Epithelial cell of prostate (primary cell): ENCODE results near the gene KLHDC7A.

ENCODE experiments used
- DNase-seq: peaks from one replicate; pipeline ENCODE4 v3.0.0-alpha.2; 2011; ENCODE audit warnings: low read depth, low spot score
- H3K27ac ChIP-seq: fragments of 450-650 bp; 2 replicates; pipeline ENCODE4 v1.5.1; 2017; ENCODE audit warnings: mild to moderate bottlenecking

The KLHDC7A gene

DNA sequence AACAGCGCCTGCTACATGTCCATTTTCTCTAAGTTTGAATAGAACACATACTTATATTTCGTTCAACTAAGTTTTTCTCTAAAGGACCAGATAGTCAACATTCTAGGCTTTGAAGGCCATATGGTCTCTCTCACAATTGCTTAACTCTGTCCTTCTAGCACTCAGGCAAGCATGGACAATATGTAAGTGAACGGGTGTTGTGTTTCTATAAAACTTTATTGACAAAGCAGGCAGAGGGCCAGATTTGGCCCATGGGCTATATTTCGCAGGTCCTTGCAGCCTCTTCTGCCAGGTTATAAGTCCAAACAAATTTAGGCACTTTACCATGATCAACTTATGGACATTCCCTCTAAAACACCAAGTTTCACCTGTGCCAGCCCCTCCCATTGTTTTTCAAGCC, 21.1 kb downstream of the KLHDC7A start:
- no peak for DNase-seq
- no peak overlapping the region for H3K27ac ChIP-seq

DNA sequence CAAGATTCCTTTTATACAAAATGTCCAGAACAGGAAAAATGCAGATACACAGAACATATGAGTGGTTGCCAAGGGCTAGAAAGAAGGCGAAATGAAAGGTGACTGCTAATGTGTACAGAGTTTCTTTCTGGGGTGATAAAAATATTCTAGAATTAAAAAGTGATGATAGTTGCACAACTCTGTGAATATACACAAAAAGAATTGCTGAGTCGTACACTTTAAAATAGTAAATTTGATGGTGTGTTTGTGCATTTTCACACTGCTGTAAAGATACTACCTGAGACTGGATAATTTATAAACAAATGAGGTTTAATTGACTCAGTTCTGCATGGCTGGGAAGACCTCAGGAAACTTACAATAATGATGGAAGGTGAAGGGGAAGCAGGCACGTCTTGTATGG, 23.9 kb downstream of the KLHDC7A start:
- DNase-seq, result no peak
- H3K27ac ChIP-seq, result no peak overlapping the region

DNA sequence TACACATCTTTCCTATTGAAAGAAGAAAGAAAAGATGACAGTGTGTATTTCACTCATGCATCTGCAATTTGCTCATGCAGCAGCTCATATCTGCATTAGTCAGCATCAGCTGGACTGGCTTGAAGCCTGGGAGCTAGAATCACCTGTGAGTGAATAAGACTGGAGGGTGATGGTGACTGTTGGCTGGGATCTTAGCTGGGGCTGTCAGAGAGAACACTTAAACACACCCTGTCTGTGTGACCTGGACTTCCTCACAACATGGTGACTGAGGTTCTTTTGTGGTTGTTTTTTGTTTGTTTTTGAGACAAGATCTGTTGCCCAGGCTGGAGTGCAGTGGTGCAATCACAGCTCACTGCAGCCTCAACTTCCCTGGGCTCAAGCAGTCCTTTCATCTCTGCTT, 24.9 kb downstream of the KLHDC7A start:
- H3K27ac ChIP-seq, result no peak overlapping the region
- peak; percentile 59 for DNase-seq

DNA sequence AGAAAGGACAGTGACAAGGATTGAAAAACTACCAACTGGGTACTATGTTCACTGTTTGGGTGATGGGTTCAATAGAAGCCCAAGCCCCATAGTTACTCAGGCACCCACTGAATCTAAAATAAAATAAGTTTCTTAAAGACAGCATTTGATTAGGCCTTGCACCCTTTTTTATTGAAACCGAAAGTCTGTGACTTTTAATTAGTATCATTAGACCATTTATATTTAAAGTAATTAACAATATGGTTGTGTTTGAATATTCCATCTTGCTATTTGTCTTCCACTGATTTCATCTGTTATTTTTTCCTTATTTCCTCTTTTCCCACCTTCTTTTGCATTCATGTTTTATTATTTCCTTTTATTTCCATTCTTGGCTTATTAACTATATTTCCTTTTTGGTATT, 27.4 kb downstream of the KLHDC7A start:
- H3K27ac ChIP-seq, result no peak overlapping the region
- DNase-seq, result no peak

DNA sequence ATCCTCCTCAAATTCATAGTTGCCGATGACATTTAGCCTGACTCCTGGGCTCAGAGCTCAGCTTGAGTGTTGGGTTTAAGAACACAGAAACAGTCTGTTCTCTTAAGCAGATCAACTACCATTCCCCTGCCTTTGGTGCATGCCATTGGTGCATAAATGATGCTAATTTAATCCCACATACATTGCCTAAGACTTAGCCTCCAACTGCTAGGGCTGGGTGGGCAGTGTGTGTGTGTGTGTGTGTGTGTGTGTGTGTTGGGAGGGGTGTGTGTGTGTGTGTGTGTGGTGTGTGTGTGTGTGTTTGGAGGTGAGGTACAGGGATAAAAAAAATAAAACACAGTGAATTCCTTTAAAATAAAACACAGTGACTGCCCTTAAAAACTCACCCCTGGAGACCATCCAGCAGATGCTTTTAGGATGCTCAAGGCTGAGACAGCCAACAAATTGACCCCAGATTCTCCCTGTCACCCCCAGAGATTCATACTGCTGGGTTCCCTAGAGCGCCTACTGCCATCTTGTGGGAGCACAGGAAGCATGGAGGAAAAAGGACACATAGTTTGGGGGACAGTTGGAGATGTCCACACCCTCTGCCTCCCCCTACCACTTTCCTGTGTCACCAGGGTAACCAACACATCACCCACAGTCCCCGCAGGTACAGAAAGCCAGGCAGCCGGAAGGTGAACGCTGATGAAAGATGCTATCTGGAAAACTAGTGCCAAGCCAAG, 30.6 kb downstream of the KLHDC7A start:
- DNase-seq, result no peak
- H3K27ac ChIP-seq, result no peak overlapping the region

DNA sequence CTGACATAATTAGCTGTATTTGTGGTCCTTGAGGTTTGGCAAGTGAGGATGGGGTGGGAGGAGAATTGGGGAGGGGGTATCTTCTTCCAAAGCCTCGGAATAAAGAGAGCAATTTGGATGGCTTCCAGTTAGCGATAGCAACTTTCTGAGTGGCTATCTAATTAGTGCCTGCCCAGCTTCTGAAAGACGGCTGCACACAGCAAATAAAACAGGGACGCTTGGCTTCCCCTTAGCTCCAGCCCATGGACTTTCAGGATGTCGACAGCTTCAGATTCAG, 31.1 kb downstream of the KLHDC7A start:
- no peak overlapping the region for H3K27ac ChIP-seq
- DNase-seq, result no peak

DNA sequence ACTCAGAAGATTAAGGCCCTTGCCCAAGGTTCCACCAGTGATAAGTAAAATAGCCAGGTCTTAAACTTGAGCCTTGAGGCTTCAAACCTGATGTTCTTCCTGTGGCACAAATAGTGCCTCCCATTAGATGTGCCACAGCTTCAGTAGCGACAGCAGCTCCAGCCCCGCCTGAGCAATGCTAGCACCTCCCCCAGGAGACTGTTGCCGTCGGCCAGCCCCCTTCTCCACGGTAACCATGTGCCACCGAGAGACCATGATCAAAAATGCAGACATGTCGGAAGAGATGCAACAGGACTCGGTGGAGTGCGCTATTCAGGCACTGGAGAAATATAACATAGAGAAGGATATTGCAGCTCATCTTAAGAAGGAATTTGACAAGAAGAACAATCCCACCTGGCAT, 32.2 kb downstream of the KLHDC7A start:
- DNase-seq, result no peak
- H3K27ac ChIP-seq, result no peak overlapping the region

DNA sequence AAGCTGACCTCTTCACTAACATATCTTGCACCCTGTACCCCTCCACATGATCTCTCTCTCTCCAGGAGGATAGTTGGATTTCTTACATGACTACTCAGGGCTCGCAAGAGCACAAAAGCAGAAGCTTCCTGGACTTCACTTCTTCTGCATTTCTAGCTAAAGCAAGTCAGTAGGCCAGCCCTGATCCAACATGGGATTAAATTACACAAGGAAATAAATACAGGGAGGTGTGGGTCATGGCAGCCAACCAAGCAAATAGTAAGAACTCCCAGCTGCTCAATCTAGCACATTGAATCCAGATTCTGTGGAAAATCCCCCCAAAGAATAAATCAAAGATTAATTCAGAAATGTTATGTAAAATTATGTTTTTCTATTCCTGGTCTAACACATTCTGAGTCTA, 33.3 kb downstream of the KLHDC7A start:
- no peak overlapping the region for H3K27ac ChIP-seq
- no peak for DNase-seq

DNA sequence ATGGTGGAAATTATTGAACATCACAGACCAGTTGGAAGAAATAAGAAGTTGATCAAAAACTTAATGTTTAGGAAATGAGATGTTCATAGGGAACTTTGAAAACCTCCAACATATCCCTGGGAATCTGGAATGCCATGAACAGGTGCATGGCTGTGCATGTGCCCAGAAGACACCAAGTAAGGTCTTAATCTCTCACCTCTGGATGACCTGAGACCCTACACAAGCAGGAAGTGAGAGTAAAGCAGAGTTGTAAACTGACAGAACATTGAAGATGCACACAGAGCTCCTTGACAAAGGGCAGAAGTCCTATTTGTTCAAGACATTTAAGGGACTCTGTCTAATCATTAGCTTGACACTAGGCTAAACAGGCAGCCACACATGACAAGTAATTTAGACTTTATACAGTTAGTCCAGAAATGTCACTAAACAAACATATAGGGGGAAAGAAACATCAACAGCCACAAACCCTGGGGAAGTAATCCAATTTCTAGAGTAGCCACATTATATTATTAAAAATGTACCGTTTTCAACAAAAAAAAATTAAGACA, 34.5 kb downstream of the KLHDC7A start:
- H3K27ac ChIP-seq, result no peak overlapping the region
- DNase-seq, result no peak

DNA sequence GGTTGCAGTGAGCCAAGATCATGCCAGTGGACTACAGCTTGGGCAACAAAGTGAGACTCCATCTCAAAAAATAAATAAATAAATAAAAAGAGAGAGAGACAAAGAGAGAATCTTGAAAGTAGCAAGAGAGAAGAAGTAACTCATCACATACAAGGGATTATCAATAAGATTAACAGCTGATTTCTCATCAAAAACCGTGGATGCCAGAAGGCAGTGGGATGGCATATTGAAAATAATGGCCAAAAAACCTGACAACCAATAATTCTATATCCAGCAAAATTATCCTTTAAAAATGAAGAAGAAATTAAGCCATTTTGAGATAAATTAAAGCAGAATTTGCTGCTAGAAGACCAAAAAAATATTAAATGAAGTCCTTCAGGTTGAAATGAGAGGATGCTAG, 35.7 kb downstream of the KLHDC7A start:
- H3K27ac ChIP-seq, result no peak overlapping the region
- DNase-seq, result no peak

DNA sequence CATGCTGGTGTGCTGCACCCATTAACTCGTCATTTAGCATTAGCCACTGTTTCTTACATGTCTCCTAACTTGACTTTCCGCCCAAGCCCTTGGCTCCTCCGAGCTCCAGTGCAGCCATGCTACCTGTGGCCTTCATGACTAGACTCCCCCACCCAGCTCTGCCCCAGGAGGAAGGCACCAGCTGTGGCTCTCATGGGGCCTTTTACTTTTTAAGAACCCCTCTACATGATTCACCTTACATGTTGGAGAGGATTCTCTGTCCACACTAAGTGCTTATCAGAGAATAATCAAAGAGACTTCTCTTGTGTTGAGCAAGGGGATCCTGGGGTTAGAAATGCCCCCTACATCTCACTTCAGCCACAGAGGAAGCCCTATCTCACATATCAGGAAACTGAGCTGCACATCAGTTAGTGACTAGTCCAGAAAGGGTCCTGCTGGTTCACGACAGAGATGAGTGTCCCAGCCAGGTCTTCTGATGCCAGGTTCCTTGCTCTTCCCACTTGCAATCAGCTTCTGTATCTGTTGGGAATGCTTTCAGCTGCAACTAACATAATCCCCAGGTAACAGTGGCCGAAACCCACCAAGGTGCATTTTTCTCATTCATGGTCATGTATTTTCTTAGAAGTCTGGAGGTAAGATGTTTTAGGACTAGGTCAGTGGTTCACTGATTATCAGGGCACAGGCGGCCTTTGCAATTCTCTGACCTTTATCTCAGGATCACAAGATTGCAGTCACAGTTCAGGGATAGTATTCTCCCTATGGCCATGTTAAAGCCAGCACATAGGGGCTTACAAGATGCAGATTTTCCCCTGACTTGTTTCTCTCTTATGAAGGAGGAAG, 45.9 kb downstream of the KLHDC7A start:
- no peak overlapping the region for H3K27ac ChIP-seq
- DNase-seq, result no peak

DNA sequence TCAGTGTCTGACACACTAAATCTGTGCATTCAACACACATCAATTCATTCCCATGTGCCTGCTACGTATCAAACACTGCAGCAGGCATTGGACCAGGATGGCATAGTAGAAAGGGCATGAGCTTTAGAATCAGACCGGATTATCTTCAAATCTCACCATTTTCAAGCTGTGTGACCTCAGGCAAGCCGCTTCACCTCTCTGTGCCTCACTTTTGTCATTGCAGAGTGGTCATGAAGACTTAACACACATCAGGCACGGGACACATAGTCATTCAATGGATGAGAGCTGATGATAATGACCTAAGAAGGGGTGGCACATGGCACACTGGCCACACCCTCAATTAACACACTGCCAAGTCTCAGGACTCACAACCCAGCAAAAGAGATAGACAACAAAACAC, 46.8 kb downstream of the KLHDC7A start:
- H3K27ac ChIP-seq, result no peak overlapping the region
- no peak for DNase-seq

DNA sequence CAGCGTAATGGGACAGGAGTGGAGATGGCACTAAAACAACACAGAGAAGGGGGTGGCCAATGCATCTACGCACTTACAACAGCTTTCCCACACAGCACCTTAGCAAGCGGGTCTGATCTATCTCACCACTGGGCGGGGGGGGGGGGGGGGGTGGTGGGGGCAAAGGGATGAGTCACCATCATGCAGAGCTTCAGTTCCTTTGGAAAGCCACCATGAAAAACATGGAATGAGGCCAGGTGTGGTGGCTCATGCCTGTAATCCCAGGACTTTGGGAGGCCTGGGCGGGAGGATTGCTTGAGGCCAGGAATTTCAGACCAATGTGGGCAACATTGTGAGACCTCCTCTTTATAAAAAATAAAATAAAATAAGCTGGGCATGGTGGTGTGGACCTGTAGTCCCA, 47.2 kb downstream of the KLHDC7A start:
- H3K27ac ChIP-seq, result no peak overlapping the region
- no peak for DNase-seq

DNA sequence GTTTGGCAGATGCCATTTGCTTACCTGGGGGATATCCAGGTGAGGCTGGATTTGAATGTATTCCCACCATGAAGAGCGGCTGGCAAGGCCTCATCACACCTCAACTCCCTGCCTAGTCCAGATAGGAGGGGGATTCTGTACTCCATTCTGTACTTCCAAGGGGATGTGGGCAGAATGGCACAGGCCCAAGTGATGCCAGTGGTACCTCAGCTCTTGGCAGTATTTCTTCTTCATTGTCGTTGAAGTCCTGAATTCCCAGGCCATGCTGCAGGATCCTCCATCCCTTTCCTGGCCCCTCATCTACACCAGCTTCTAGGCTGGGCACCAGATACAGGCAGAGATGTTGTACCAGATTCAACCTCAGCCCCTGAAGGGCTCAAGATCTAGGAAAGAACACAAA, 47.9 kb downstream of the KLHDC7A start:
- no peak for DNase-seq
- no peak overlapping the region for H3K27ac ChIP-seq

DNA sequence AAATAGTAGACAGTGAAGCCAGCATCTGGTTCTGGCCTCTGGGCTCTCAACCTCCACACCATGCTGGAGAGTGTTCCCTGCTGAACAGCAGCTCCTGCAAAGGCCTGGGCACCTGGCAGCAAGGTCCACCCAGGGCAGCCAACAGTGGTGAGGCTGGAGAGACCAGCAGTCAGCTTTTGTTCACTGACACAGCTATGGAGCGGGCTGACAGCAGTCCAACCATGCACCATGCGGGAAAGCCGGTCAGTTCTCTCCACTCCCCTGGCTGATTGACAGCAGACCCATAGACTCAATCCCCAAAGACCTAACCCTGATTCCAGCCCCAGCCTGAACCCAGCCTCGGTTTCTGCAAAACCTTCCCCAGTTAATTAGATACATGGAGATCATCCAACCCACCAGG, 49.0 kb downstream of the KLHDC7A start:
- no peak overlapping the region for H3K27ac ChIP-seq
- no peak for DNase-seq

DNA sequence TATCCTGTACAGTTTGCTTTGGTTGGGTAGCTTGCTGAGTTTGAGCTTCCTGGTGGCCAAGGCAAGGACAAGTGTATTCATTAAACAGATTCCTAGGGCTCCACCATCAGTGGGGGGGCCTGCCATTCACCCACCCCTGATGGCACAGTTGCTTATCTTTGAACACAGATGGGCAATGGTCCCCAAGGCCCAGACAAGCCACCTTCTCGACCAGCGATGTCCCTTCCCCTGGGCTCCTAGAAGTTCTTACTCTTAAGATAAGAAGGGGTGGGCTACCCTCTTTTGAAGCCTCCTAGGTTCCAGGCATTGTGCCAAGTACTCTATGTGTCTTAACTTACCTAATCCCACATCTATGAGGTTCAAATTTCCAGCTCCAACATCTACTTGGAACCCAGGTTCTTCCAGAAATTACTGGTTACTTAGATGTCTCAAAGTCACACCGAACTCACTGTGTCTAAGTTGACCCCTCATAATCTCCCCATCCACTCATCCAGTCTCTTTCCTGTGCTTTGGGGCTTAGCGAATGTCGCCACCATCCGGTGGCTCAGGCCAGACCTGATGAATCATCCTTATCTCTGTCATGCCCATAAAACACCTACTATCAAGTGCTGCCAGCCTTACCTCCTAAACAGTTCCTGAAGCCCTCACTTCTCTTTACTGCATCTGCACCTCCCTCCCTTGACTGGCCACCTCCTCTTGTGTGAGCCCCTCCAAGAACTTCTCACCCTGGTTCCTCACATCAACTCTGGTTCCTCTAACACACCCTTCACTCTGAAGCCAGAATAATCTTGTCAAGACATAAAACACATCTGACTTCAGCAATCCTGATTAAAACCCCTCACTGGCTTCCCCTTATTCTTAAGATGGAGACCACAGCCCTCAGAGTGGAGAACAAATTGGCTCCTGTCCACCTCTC, 50.1 kb downstream of the KLHDC7A start:
- no peak overlapping the region for H3K27ac ChIP-seq
- no peak for DNase-seq

DNA sequence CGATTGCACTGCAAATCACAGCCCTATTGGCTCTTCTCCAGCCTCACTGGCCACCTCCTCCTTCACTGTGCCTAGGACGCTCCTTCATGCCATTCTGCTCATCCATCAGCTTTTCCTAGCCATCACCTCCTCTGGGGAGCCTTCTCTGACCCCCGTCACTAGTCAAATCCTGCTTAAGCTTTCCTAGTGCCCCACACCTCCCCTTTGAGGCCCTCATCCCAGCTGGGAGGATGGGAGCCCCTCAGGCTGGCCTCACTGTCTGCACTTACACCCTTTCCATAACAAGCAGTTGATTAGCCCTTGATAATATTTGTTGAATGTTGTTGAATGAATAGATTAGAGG, 50.7 kb downstream of the KLHDC7A start:
- DNase-seq, result no peak
- no peak overlapping the region for H3K27ac ChIP-seq

DNA sequence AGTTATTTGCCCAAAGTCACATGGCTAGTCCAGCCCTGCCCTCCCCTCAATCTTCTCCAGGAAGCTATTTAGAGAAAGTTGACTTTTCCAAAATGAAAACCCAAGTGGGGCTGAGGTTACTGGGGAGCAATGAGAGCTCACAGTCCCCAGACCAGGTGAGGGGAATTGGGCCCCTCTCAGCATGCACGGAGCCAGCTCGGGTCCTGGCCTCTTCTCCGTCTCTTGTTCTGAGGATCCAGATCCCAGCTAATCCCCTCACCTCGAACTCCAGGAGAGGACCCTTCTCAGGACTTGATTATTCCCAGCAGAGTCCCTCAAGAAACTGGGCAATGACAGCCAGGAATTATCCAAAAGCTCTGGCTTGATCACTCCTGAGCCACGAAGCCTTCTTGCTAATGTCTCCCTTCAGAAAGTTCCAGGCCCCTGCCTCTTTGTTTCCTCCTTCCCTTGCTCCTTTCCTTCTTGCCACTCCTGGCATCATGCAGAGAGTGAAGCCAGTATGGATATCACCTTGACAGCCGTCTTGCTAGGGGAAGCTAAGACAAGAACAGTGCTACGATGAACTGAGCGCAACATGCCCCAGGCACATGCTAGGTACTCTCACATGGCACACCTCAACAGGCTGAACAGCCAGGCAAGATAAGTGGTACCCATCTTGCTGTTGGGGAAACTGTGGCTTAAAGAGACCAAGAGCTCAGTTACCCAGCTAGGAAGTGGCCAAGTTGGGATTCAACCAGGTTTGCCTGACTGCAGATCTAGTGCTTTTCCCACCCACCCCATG, 51.9 kb downstream of the KLHDC7A start:
- H3K27ac ChIP-seq, result no peak overlapping the region
- DNase-seq, result no peak

DNA sequence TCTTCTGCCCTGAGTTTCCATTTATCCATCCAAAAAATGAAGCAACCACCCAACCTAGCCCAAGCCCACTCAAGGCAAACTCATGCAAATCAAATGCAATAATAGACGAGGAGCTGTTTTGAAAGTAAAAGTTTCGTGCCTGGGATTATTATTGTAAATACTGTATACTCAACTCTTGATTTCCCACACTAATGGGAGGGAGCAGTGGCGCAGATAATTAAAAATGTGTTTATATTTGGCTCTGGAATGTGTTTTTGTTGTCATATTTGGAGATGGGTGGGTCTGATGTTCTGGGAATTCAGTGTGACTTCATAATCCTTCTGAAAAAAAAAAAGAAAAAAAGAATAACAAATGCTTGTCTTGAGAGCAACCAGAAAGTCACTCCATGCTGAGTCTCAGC, 52.5 kb downstream of the KLHDC7A start:
- DNase-seq, result no peak
- H3K27ac ChIP-seq, result no peak overlapping the region

DNA sequence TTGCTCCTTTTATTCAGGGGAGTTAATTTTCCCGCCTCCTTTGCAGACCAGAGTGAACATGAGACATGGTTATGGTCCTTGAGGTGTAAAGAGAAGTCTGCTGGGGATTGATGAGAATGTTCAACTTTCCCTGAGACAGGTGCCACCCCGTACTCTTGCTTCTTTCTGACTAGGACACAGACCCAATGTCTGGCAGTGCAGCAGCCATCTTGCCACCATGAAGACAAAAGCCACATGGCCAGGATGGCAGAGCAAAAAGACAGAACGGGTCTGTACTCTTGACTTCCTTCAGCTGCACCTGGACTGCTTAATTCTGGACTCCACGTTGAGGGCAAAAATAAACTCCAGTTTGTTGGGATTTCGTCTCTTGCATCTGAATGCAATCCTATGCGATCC, 54.1 kb downstream of the KLHDC7A start:
- no peak overlapping the region for H3K27ac ChIP-seq
- DNase-seq, result no peak
